Ectodermal cell (in vitro differentiated cells): ENCODE results near the gene ZCWPW1. TPM values are rescaled to one million over a fixed set of nuclear protein-coding genes. Genes with fewer than 3 reads are reported as not detected.

Source experiments
- H3K27ac ChIP-seq: 2 replicates; pipeline ENCODE4 v1.7.0; 2013; ENCODE audit warnings: mild to moderate bottlenecking, low read depth, low read length; ENCODE audit not compliant: insufficient read depth, poor library complexity, severe bottlenecking
- H3K27me3 ChIP-seq: 2 replicates; pipeline ENCODE4 v1.7.0; 2013; ENCODE audit warnings: mild to moderate bottlenecking, low read length; ENCODE audit not compliant: insufficient read depth, control insufficient read depth, poor library complexity, severe bottlenecking
- H3K36me3 ChIP-seq: one replicate; pipeline ENCODE4 v1.7.0; 2013; ENCODE audit warnings: low read length; ENCODE audit not compliant: control insufficient read depth, insufficient read depth
- H3K4me1 ChIP-seq: one replicate; pipeline ENCODE4 v1.7.0; 2013; ENCODE audit warnings: low read length; ENCODE audit not compliant: control insufficient read depth, insufficient read depth
- H3K4me3 ChIP-seq: 2 replicates; pipeline ENCODE4 v1.7.0; 2013; ENCODE audit warnings: low read depth, low read length, control low read depth; ENCODE audit not compliant: insufficient read depth
- H3K9me3 ChIP-seq: 2 replicates; pipeline ENCODE4 v1.7.0; 2013; ENCODE audit warnings: mild to moderate bottlenecking, low read length, moderate library complexity; ENCODE audit not compliant: control insufficient read depth
- WGBS, 2 experiments: methylation state at CpG; one replicate each; pipeline ENCODE4 v1.1.7; 2013; ENCODE audit warnings: missing lambda C conversion rate in 2 of 2; 5-methylcytosine and 5-hydroxymethylcytosine counted together
- polyA plus RNA-seq, 4 experiments: library from polyadenylated mRNA; stranded (reverse); fragments of 50-300 nt; gene quantifications; one replicate each; pipeline ENCODE4 v1.2.3, GENCODE V29; 2013

ZCWPW1 gene
- polyA plus RNA-seq (2013, experiment 1 of 4) = 3.3 TPM
- polyA plus RNA-seq (2013, experiment 2 of 4) = 3.0 TPM
- polyA plus RNA-seq (2013, experiment 3 of 4) = 2.1 TPM
- polyA plus RNA-seq (2013, experiment 4 of 4) = 2.6 TPM

GRCh38 chr7:100428199-100428966, at the start of gene ZCWPW1:
Gene ZCWPW1, minus strand, starts transcription at chr7:100428703. Its CDS starts 8,054 bp downstream, at chr7:100420649.
- H3K27ac ChIP-seq = peak within 1 kb of the TSS; percentile 98
- H3K9me3 ChIP-seq = peaks cover 5% of the 10 kb centered on the region
- WGBS, 2 experiments = 1% methylated on average over 66 of the region's 66 CpGs
- H3K27me3 ChIP-seq = peaks cover 10% of the 10 kb centered on the region
- H3K4me3 ChIP-seq = peak within 1 kb of the TSS; percentile 91
- peaks cover 13% of the 10 kb centered on the region for H3K36me3 ChIP-seq
- peaks cover 21% of the 10 kb centered on the region for H3K4me1 ChIP-seq

- peaks cover 23% of the 10 kb centered on the region for H3K4me1 ChIP-seq
- no peaks in the 10 kb centered on the region for H3K36me3 ChIP-seq
- no peak overlapping the region for H3K27ac ChIP-seq
- peak overlapping the region; percentile 82 for H3K4me3 ChIP-seq
- H3K27me3 ChIP-seq = peaks cover 4% of the 10 kb centered on the region
- whole genome bisulfite sequencing, 2 experiments = 29 to 36% methylated on average over 16 of the region's 16 CpGs
- H3K9me3 ChIP-seq = no peaks in the 10 kb centered on the region
Observed at GRCh38 chr7:100477871-100478267, 49.4 kb upstream of the ZCWPW1 start.

GRCh38 chr7:100476903-100477870, 48.7 kb upstream of the ZCWPW1 start:
- no peaks in the 10 kb centered on the region for H3K27me3 ChIP-seq
- no peak overlapping the region for H3K27ac ChIP-seq
- no peaks in the 10 kb centered on the region for H3K36me3 ChIP-seq
- peak overlapping the region; percentile 82 for H3K4me3 ChIP-seq
- 66 to 72% methylated on average over 30 of the region's 30 CpGs for WGBS, 2 experiments
- peaks cover 23% of the 10 kb centered on the region for H3K4me1 ChIP-seq
- H3K9me3 ChIP-seq = no peaks in the 10 kb centered on the region

- WGBS, 2 experiments = 48 to 54% methylated on average over 5 to 6 of the region's 6 CpGs
- H3K4me3 ChIP-seq = no peak overlapping the region
- H3K27ac ChIP-seq = no peak overlapping the region
- H3K4me1 ChIP-seq = peaks cover 23% of the 10 kb centered on the region
- no peaks in the 10 kb centered on the region for H3K36me3 ChIP-seq
- H3K27me3 ChIP-seq = no peaks in the 10 kb centered on the region
- H3K9me3 ChIP-seq = no peaks in the 10 kb centered on the region
Observed at GRCh38 chr7:100476101-100476780, 47.7 kb upstream of the ZCWPW1 start.

GRCh38 chr7:100475549-100475948, 47.0 kb upstream of the ZCWPW1 start:
- 46 to 47% methylated on average over 8 to 9 of the region's 9 CpGs for WGBS, 2 experiments
- Histone ChIP-seq H3K4me3 (no peak overlapping the region), H3K36me3 (no peaks in the 10 kb centered on the region)

GRCh38 chr7:100472854-100473499, 44.5 kb upstream of the ZCWPW1 start:
- Histone ChIP-seq H3K9me3 (no peaks in the 10 kb centered on the region), H3K36me3 (no peaks in the 10 kb centered on the region), H3K27me3 (no peaks in the 10 kb centered on the region), H3K27ac (no peak overlapping the region), H3K4me3 (no peak overlapping the region), H3K4me1 (peaks cover 20% of the 10 kb centered on the region)
- WGBS, 2 experiments = 80 to 85% methylated on average over 14 of the region's 14 CpGs

More at GRCh38 chr7:100475549-100475948, 47.0 kb upstream of the ZCWPW1 start:
- Histone ChIP-seq H3K27ac (no peak overlapping the region), H3K9me3 (no peaks in the 10 kb centered on the region), H3K27me3 (no peaks in the 10 kb centered on the region), H3K4me1 (peaks cover 23% of the 10 kb centered on the region)

- Histone ChIP-seq H3K9me3 (no peaks in the 10 kb centered on the region), H3K27ac (no peak overlapping the region), H3K27me3 (no peaks in the 10 kb centered on the region), H3K36me3 (no peaks in the 10 kb centered on the region), H3K4me3 (no peak overlapping the region), H3K4me1 (peaks cover 15% of the 10 kb centered on the region)
- WGBS, 2 experiments = 69 to 70% methylated on average over 16 of the region's 16 CpGs
Observed at GRCh38 chr7:100472121-100472851, 43.8 kb upstream of the ZCWPW1 start.

- WGBS, 2 experiments = 82 to 90% methylated on average over 4 of the region's 4 CpGs
- Histone ChIP-seq H3K4me1 (peaks cover 8% of the 10 kb centered on the region), H3K27ac (no peak overlapping the region), H3K9me3 (no peaks in the 10 kb centered on the region), H3K36me3 (no peaks in the 10 kb centered on the region), H3K27me3 (no peaks in the 10 kb centered on the region), H3K4me3 (no peak overlapping the region)
Observed at GRCh38 chr7:100471021-100471420, 42.5 kb upstream of the ZCWPW1 start.
